GM23338 (cell line): ENCODE results near the gene CDCA7. TPM values are rescaled to one million over a fixed set of nuclear protein-coding genes. Genes with fewer than 3 reads are reported as not detected.

Experiments used
- ATAC-seq: fragments of 200-7000 bp; cut with Tn5 transposase; 3 replicates; pipeline ENCODE4 v1.9.1; 2020
- DNase-seq: peaks from one replicate; pipeline ENCODE4 v3.0.0-alpha.2; 2015; ENCODE audit warnings: low spot score
- H2AFZ ChIP-seq: fragments of 200-600 bp; sonication (generic); 2 replicates; pipeline ENCODE4 v1.8.0; 2016; ENCODE audit warnings: antibody characterized with exemption, mild to moderate bottlenecking, moderate library complexity
- H3F3A ChIP-seq: fragments of 200-600 bp; sonication (generic); replicated peaks from 2 replicates; pipeline ENCODE4 v1.8.0; 2017; ENCODE audit warnings: antibody characterized with exemption, mixed run types, low read depth
- H3K27ac ChIP-seq: fragments of 200-600 bp; sonication (generic); 2 replicates; pipeline ENCODE4 v1.6.1; 2016; ENCODE audit warnings: low read depth
- H3K27me3 ChIP-seq: fragments of 200-600 bp; sonication (generic); 2 replicates; pipeline ENCODE4 v1.8.0; 2016; ENCODE audit warnings: mild to moderate bottlenecking, mixed run types, moderate library complexity; ENCODE audit not compliant: insufficient read depth
- H3K36me3 ChIP-seq: fragments of 200-600 bp; sonication (generic); 2 replicates; pipeline ENCODE4 v1.8.0; 2016; ENCODE audit warnings: mild to moderate bottlenecking; ENCODE audit not compliant: insufficient read depth
- H3K4me1 ChIP-seq: fragments of 200-600 bp; sonication (generic); 2 replicates; pipeline ENCODE4 v1.8.0; 2016; ENCODE audit warnings: mild to moderate bottlenecking, moderate library complexity; ENCODE audit not compliant: insufficient read depth
- H3K4me2 ChIP-seq: fragments of 200-600 bp; sonication (generic); 2 replicates; pipeline ENCODE4 v1.7.1; 2017; ENCODE audit warnings: mixed run types
- H3K4me3 ChIP-seq: fragments of 200-600 bp; sonication (generic); 2 replicates; pipeline ENCODE4 v1.6.1; 2016; ENCODE audit warnings: mixed run types
- H3K79me2 ChIP-seq: fragments of 200-600 bp; sonication (generic); replicated peaks from 2 replicates; pipeline ENCODE4 v1.8.0; 2017; ENCODE audit warnings: mild to moderate bottlenecking; ENCODE audit not compliant: insufficient read depth
- H3K9me2 ChIP-seq: fragments of 200-600 bp; sonication (generic); 2 replicates; pipeline ENCODE4 v1.8.0; 2017; ENCODE audit not compliant: insufficient read depth
- H4K20me1 ChIP-seq: fragments of 200-600 bp; sonication (generic); replicated peaks from 2 replicates; pipeline ENCODE4 v1.8.0; 2017; ENCODE audit warnings: mild to moderate bottlenecking; ENCODE audit not compliant: insufficient read depth
- H3K27ac Mint-ChIP-seq: 2 replicates; pipeline ENCODE4 v1.8.0; 2020; ENCODE audit warnings: inconsistent platforms, mild to moderate bottlenecking, moderate library complexity, mixed read lengths
- H3K27me3 Mint-ChIP-seq: 3 replicates; pipeline ENCODE4 v1.8.0; 2022; ENCODE audit warnings: low read depth, mild to moderate bottlenecking, moderate library complexity, mixed read lengths, inconsistent platforms; ENCODE audit not compliant: insufficient read depth, poor library complexity
- H3K36me3 Mint-ChIP-seq: 3 replicates; pipeline ENCODE4 v1.8.0; 2021; ENCODE audit warnings: low read depth, mild to moderate bottlenecking, inconsistent platforms, moderate library complexity, mixed read lengths
- H3K4me1 Mint-ChIP-seq: 3 replicates; pipeline ENCODE4 v1.8.0; 2020; ENCODE audit warnings: mild to moderate bottlenecking, inconsistent platforms, mixed read lengths
- H3K4me3 Mint-ChIP-seq: 3 replicates; pipeline ENCODE4 v1.8.0; 2021; ENCODE audit warnings: moderate library complexity, mild to moderate bottlenecking, inconsistent platforms, mixed read lengths
- H3K9me3 Mint-ChIP-seq: 3 replicates; pipeline ENCODE4 v1.8.0; 2020; ENCODE audit warnings: moderate library complexity, mild to moderate bottlenecking, inconsistent platforms, mixed read lengths
- CTCF ChIP-seq, 2 experiments: fragments of 200-600 bp in 1 of 2; sonication (generic) in 1 of 2; conservative IDR thresholded peaks; 2 replicates each; pipeline versions ENCODE4 v1.5.1 to v1.6.1; 2016 to 2017; ENCODE audit warnings: antibody characterized with exemption in 2 of 2, low read depth in 2 of 2, mild to moderate bottlenecking in 2 of 2, moderate library complexity in 1 of 2
- JUNB ChIP-seq: IDR thresholded peaks from one replicate; pipeline ENCODE4 v1.6.1; 2016; ENCODE audit warnings: antibody characterized with exemption; ENCODE audit not compliant: unreplicated experiment
- NANOG ChIP-seq: IDR thresholded peaks from 2 replicates; pipeline ENCODE4 v1.6.1; 2016; ENCODE audit warnings: antibody characterized with exemption, borderline replicate concordance
- POLR2AphosphoS5 ChIP-seq: IDR thresholded peaks from 2 replicates; pipeline ENCODE4 v1.6.1; 2016; ENCODE audit warnings: antibody characterized with exemption, low read depth
- REST ChIP-seq: IDR thresholded peaks from one replicate; pipeline ENCODE4 v1.6.1; 2018; ENCODE audit warnings: antibody characterized with exemption; ENCODE audit not compliant: unreplicated experiment
- STAT1 ChIP-seq: IDR thresholded peaks from one replicate; pipeline ENCODE4 v1.6.1; 2016; ENCODE audit warnings: antibody characterized with exemption; ENCODE audit not compliant: unreplicated experiment
- ZNF114 ChIP-seq: fragments of 250-450 bp; sonication (Bioruptor Pico); IDR thresholded peaks from 2 replicates; pipeline ENCODE4 v1.5.0; 2020; ENCODE audit warnings: mild to moderate bottlenecking, moderate library complexity
- ZNF331 ChIP-seq: fragments of 250-450 bp; sonication (Bioruptor Pico); IDR thresholded peaks from 2 replicates; pipeline ENCODE4 v1.5.0; 2020; ENCODE audit warnings: low read depth, mild to moderate bottlenecking, moderate library complexity
- polyA plus RNA-seq: library from polyadenylated mRNA; unstranded; fragments of >200 nt; fragmentation: Nextera tagmentation; extraction: Ambion mirVana; gene quantifications from 2 replicates; pipeline ENCODE4 v1.2.1, GENCODE V29; 2016
- total RNA-seq: library from RNA; depleted of rRNA; stranded (reverse); fragments of >200 nt; shearing (Covaris generic); gene quantifications from 2 replicates; pipeline ENCODE4 v1.2.3, GENCODE V29; 2014
- TF ChIP-seq, protein P1 (sequence below): IDR thresholded peaks from 2 replicates; pipeline ENCODE4 v1.6.1; 2016; ENCODE audit warnings: antibody characterized with exemption

Gene CDCA7
- total and polyA plus RNA-seq, 2 experiments from 2014 or later = 63.7 to 95.5 TPM

DNA sequence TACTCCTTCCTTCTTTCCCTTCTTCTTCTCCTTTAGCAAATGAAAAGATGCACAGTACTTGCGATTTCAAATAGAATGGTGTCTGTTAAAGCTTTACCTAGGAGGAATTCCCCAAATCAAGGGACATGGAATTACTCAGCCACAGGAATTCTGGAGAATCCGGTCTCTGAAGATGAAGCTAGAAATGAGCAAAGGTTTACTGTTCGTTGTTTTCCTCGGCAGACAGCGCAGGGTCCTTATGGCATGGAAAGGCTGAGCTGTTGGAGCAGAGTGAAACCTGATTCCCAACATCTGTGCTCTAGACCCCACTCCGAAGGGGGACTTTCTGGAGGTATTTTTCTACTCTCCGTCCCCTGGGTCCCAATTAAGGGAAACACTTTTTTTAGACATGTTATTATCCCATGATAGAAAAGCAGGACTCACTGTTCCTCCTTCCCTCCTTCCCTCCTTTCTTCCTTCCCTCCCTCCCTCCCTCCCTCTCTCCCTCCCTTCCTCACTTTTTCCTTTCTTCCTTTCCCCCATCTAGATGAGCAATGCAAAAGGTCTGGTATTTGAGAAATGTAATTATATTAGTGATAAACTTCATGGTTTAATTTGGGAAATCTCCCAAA lies 47.1 kb downstream of the CDCA7 start:
- TF ChIP-seq CTCF (conservative IDR thresholded peaks at IDR 0.05; ENCODE audit: low read depth in 2 of 2) = no peak
- TF ChIP-seq, protein P1, sequence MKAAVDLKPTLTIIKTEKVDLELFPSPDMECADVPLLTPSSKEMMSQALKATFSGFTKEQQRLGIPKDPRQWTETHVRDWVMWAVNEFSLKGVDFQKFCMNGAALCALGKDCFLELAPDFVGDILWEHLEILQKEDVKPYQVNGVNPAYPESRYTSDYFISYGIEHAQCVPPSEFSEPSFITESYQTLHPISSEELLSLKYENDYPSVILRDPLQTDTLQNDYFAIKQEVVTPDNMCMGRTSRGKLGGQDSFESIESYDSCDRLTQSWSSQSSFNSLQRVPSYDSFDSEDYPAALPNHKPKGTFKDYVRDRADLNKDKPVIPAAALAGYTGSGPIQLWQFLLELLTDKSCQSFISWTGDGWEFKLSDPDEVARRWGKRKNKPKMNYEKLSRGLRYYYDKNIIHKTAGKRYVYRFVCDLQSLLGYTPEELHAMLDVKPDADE = no peak
- TF ChIP-seq ZNF114 = no peak
- TF ChIP-seq NANOG = no peak
- no peak for TF ChIP-seq JUNB
- TF ChIP-seq STAT1 = no peak
- TF ChIP-seq REST = no peak
- TF ChIP-seq POLR2AphosphoS5 = no peak
- TF ChIP-seq ZNF331 = no peak
- Histone ChIP-seq H3K36me3 (no peaks in the 10 kb centered on the region), H3K4me2 (peak overlapping the region; percentile 84), H3K4me1 (peaks cover 30% of the 10 kb centered on the region), H3K27me3 (no peaks in the 10 kb centered on the region; the same call in 1 of the 2 replicates), H3K27ac (no peak overlapping the region), H3K4me3 (peak overlapping the region; percentile 52), H3F3A (peaks cover 8% of the 10 kb centered on the region), H3K79me2 (no peaks in the 10 kb centered on the region), H2AFZ (peak overlapping the region; percentile 95), H3K9me2 (no peaks in the 10 kb centered on the region), H4K20me1 (no peaks in the 10 kb centered on the region)
- Mint-ChIP-seq H3K36me3 (no peaks in the 10 kb centered on the region), H3K27ac (no peak overlapping the region), H3K4me3 (peak overlapping the region; percentile 65), H3K27me3 (peaks cover 10% of the 10 kb centered on the region), H3K4me1 (peaks cover 28% of the 10 kb centered on the region), H3K9me3 (no peaks in the 10 kb centered on the region)
- ATAC-seq = peak; percentile 63
- peak; percentile 46 for DNase-seq
